ENCODE results near the gene CERS2. TPM values are rescaled to one million over a fixed set of nuclear protein-coding genes. Genes with fewer than 3 reads are reported as not detected.

The CERS2 gene
- total RNA-seq, 1 experiment from 2014 or later: 226 TPM

- Mint-ChIP-seq H3K9me3 (ENCODE audit: low read depth, unreplicated experiment) (no peaks in the 10 kb centered on the region), H3K27me3 (ENCODE audit: unreplicated experiment) (no peaks in the 10 kb centered on the region), H3K27ac (ENCODE audit: unreplicated experiment) (no peak overlapping the region), H3K4me1 (ENCODE audit: low read depth, unreplicated experiment) (no peaks in the 10 kb centered on the region), H3K36me3 (ENCODE audit: insufficient read depth, unreplicated experiment) (peaks cover 11% of the 10 kb centered on the region), H3K4me3 (ENCODE audit: low read depth, unreplicated experiment) (no peak overlapping the region)
- intact Hi-C loops (cut with micrococcal nuclease; ENCODE audit: unreplicated experiment): no loop called here
- no peak for TF ChIP-seq CTCF (IDR thresholded peaks at IDR 0.05; ENCODE audit: unreplicated experiment)
- CTCF ChIA-PET: no interaction called here
- no TSS peak for BruUV-seq (replicated peaks)
- DNase-seq: no peak
Measured at GRCh38 chr1:150999926-151000325, 25.3 kb upstream of the CERS2 start.

GRCh38 chr1:150999051-150999674 lies 24.5 kb upstream of the CERS2 start:
- no peaks in the 10 kb centered on the region for H3K9me3 Mint-ChIP-seq (ENCODE audit: low read depth, unreplicated experiment)
- intact Hi-C loops (cut with micrococcal nuclease; ENCODE audit: unreplicated experiment): no loop called here
- no peak overlapping the region for H3K4me3 Mint-ChIP-seq (ENCODE audit: low read depth, unreplicated experiment)
- DNase-seq: no peak
- H3K4me1 Mint-ChIP-seq (ENCODE audit: low read depth, unreplicated experiment): no peaks in the 10 kb centered on the region
- no peak overlapping the region for H3K27ac Mint-ChIP-seq (ENCODE audit: unreplicated experiment)
- no peaks in the 10 kb centered on the region for H3K27me3 Mint-ChIP-seq (ENCODE audit: unreplicated experiment)
- peaks cover 17% of the 10 kb centered on the region for H3K36me3 Mint-ChIP-seq (ENCODE audit: insufficient read depth, unreplicated experiment)
- TF ChIP-seq CTCF (IDR thresholded peaks at IDR 0.05; ENCODE audit: unreplicated experiment): no peak
- no TSS peak for BruUV-seq (replicated peaks)
- CTCF ChIA-PET: no interaction called here

GRCh38 chr1:150997949-150998348 lies 23.3 kb upstream of the CERS2 start:
- Mint-ChIP-seq H3K27me3 (ENCODE audit: unreplicated experiment) (no peaks in the 10 kb centered on the region), H3K9me3 (ENCODE audit: low read depth, unreplicated experiment) (no peaks in the 10 kb centered on the region), H3K4me3 (ENCODE audit: low read depth, unreplicated experiment) (no peak overlapping the region), H3K36me3 (ENCODE audit: insufficient read depth, unreplicated experiment) (peaks cover 17% of the 10 kb centered on the region), H3K4me1 (ENCODE audit: low read depth, unreplicated experiment) (no peaks in the 10 kb centered on the region), H3K27ac (ENCODE audit: unreplicated experiment) (no peak overlapping the region)
- no TSS peak for BruUV-seq (replicated peaks)
- intact Hi-C loops (cut with micrococcal nuclease; ENCODE audit: unreplicated experiment): no loop called here
- no peak for TF ChIP-seq CTCF (IDR thresholded peaks at IDR 0.05; ENCODE audit: unreplicated experiment)
- DNase-seq: no peak
- CTCF ChIA-PET: interaction anchor here (1.1 kb wide), 1 partner anchor 8 kb away, joined by 3 read pairs; the partner anchor contains the start of gene MINDY1

GRCh38 chr1:150997126-150997872 lies 22.7 kb upstream of the CERS2 start:
- DNase-seq: no peak
- Mint-ChIP-seq H3K4me1 (ENCODE audit: low read depth, unreplicated experiment) (no peaks in the 10 kb centered on the region), H3K4me3 (ENCODE audit: low read depth, unreplicated experiment) (no peak overlapping the region), H3K9me3 (ENCODE audit: low read depth, unreplicated experiment) (no peaks in the 10 kb centered on the region), H3K27ac (ENCODE audit: unreplicated experiment) (no peak overlapping the region), H3K36me3 (ENCODE audit: insufficient read depth, unreplicated experiment) (peaks cover 17% of the 10 kb centered on the region), H3K27me3 (ENCODE audit: unreplicated experiment) (no peaks in the 10 kb centered on the region)
- TF ChIP-seq CTCF (IDR thresholded peaks at IDR 0.05; ENCODE audit: unreplicated experiment): no peak
- BruUV-seq (replicated peaks): no TSS peak
- CTCF ChIA-PET: interaction anchor here (0.6 to 2.1 kb wide), 3 partner anchors 9 to 581 kb away, joined by 3 to 26 read pairs (median 3); partner anchors contain the start of gene MINDY1
- intact Hi-C loops (cut with micrococcal nuclease; ENCODE audit: unreplicated experiment): no loop called here

Measured in Calu3 (cell line).